HEK293 (cell line): ENCODE data around the gene ODAD3.

Experiments used
- CTCF ChIA-PET: fragments of 350-600 bp; formaldehyde crosslinking; extraction: SDS; loops from one replicate; lab custom pipeline; 2021; ENCODE audit warnings: antibody characterized with exemption; lab: Yijun Ruan, JAX
- POLR2A ChIA-PET: fragments of 300-600 bp; formaldehyde crosslinking; extraction: SDS; loops from one replicate; lab custom pipeline; 2020; ENCODE audit warnings: antibody characterized with exemption, inconsistent platforms; lab: Yijun Ruan, JAX
- H3K27ac ChIP-seq: fragments of 200-500 bp; sonication (Bioruptor generic); 2 replicates; pipeline ENCODE4 v1.5.1; 2014; ENCODE audit warnings: low read depth, low read length, control low read depth, inconsistent platforms; ENCODE audit errors: extremely low read depth
- H3K36me3 ChIP-seq, 2 experiments: fragments of 200-500 bp in 1 of 2; sonication (Bioruptor generic) in 1 of 2; 1 replicate in 1 of 2; 2 replicates in 1 of 2; pipeline ENCODE4 v1.5.1; 2014 to 2017; ENCODE audit warnings: inconsistent platforms in 2 of 2, low read length in 2 of 2; ENCODE audit not compliant: control insufficient read depth in 2 of 2, insufficient read depth in 1 of 2
- H3K4me1 ChIP-seq: fragments of 200-500 bp; sonication (Bioruptor generic); 2 replicates; pipeline ENCODE4 v1.5.1; 2014; ENCODE audit warnings: mild to moderate bottlenecking, low read length, inconsistent platforms; ENCODE audit not compliant: control insufficient read depth, insufficient read depth
- H3K4me3 ChIP-seq: 2 replicates; pipeline ENCODE4 v1.5.1; 2011; ENCODE audit warnings: low read depth, mild to moderate bottlenecking, control low read depth, low read length, moderate library complexity
- H3K9me3 ChIP-seq: fragments of 200-500 bp; sonication (Bioruptor generic); 2 replicates; pipeline ENCODE4 v1.5.1; 2014; ENCODE audit warnings: low read depth, low read length, inconsistent platforms; ENCODE audit not compliant: control insufficient read depth, insufficient read depth
- FEZF1 ChIP-seq: fragments of 450-650 bp; formaldehyde crosslinking; IDR thresholded peaks from 2 replicates; pipeline ENCODE4 v1.5.1; 2016; ENCODE audit warnings: missing biosample characterization, missing genetic modification characterization
- GLI4 ChIP-seq: fragments of 450-650 bp; formaldehyde crosslinking; IDR thresholded peaks from 2 replicates; pipeline ENCODE4 v1.5.1; 2016; ENCODE audit warnings: missing biosample characterization, missing genetic modification characterization
- GLIS1 ChIP-seq: fragments of 450-650 bp; formaldehyde crosslinking; IDR thresholded peaks from 2 replicates; pipeline ENCODE4 v1.5.1; 2016; ENCODE audit warnings: missing biosample characterization, missing genetic modification characterization
- KLF1 ChIP-seq: fragments of 450-650 bp; formaldehyde crosslinking; IDR thresholded peaks from 2 replicates; pipeline ENCODE4 v1.5.1; 2016; ENCODE audit warnings: missing biosample characterization, missing genetic modification characterization
- KLF10 ChIP-seq: fragments of 450-650 bp; IDR thresholded peaks from 2 replicates; pipeline ENCODE4 v1.5.1; 2018; ENCODE audit warnings: missing biosample characterization, mild to moderate bottlenecking, missing genetic modification characterization
- KLF8 ChIP-seq: fragments of 450-650 bp; formaldehyde crosslinking; IDR thresholded peaks from 2 replicates; pipeline ENCODE4 v1.5.1; 2016; ENCODE audit warnings: missing biosample characterization, missing genetic modification characterization
- SCRT2 ChIP-seq: fragments of 450-650 bp; formaldehyde crosslinking; IDR thresholded peaks from 2 replicates; pipeline ENCODE4 v1.5.1; 2016; ENCODE audit warnings: missing biosample characterization, missing genetic modification characterization
- SP2 ChIP-seq: fragments of 450-650 bp; formaldehyde crosslinking; IDR thresholded peaks from 2 replicates; pipeline ENCODE4 v1.5.1; 2016; ENCODE audit warnings: missing biosample characterization, missing genetic modification characterization
- SP3 ChIP-seq: fragments of 450-650 bp; formaldehyde crosslinking; IDR thresholded peaks from 2 replicates; pipeline ENCODE4 v1.5.1; 2016; ENCODE audit warnings: missing biosample characterization, missing genetic modification characterization
- ZBTB44 ChIP-seq: fragments of 450-650 bp; IDR thresholded peaks from 2 replicates; pipeline ENCODE4 v1.5.1; 2018; ENCODE audit warnings: missing biosample characterization, mild to moderate bottlenecking, missing genetic modification characterization
- ZEB2 ChIP-seq: fragments of 450-650 bp; formaldehyde crosslinking; IDR thresholded peaks from 2 replicates; pipeline ENCODE4 v1.5.1; 2016; ENCODE audit warnings: missing biosample characterization, missing genetic modification characterization
- ZFP69B ChIP-seq: fragments of 450-650 bp; formaldehyde crosslinking; IDR thresholded peaks from 2 replicates; pipeline ENCODE4 v1.5.1; 2016; ENCODE audit warnings: missing biosample characterization, missing genetic modification characterization
- ZNF140 ChIP-seq: fragments of 450-650 bp; formaldehyde crosslinking; IDR thresholded peaks from 2 replicates; pipeline ENCODE4 v1.5.1; 2016; ENCODE audit warnings: missing biosample characterization, missing genetic modification characterization
- ZNF223 ChIP-seq: fragments of 450-650 bp; formaldehyde crosslinking; IDR thresholded peaks from 2 replicates; pipeline ENCODE4 v1.5.1; 2016; ENCODE audit warnings: missing biosample characterization, missing genetic modification characterization
- ZNF23 ChIP-seq: fragments of 450-650 bp; formaldehyde crosslinking; IDR thresholded peaks from 2 replicates; pipeline ENCODE4 v1.5.1; 2016; ENCODE audit warnings: missing biosample characterization, missing genetic modification characterization, borderline replicate concordance
- ZNF26 ChIP-seq: fragments of 450-650 bp; formaldehyde crosslinking; IDR thresholded peaks from 2 replicates; pipeline ENCODE4 v1.5.1; 2016; ENCODE audit warnings: missing biosample characterization, missing genetic modification characterization
- ZNF266 ChIP-seq: fragments of 450-650 bp; formaldehyde crosslinking; IDR thresholded peaks from 2 replicates; pipeline ENCODE4 v1.5.1; 2016; ENCODE audit warnings: missing biosample characterization, missing genetic modification characterization, low read depth
- ZNF302 ChIP-seq: fragments of 450-650 bp; formaldehyde crosslinking; IDR thresholded peaks from 2 replicates; pipeline ENCODE4 v1.5.1; 2016; ENCODE audit warnings: missing biosample characterization, missing genetic modification characterization, low read depth
- ZNF433 ChIP-seq: fragments of 450-650 bp; formaldehyde crosslinking; IDR thresholded peaks from 2 replicates; pipeline ENCODE4 v1.5.1; 2016; ENCODE audit warnings: missing biosample characterization, missing genetic modification characterization, low read depth
- ZNF510 ChIP-seq: fragments of 450-650 bp; formaldehyde crosslinking; IDR thresholded peaks from 2 replicates; pipeline ENCODE4 v1.5.1; 2018; ENCODE audit warnings: mild to moderate bottlenecking, missing genetic modification characterization, missing biosample characterization; ENCODE audit not compliant: insufficient replicate concordance
- ZNF514 ChIP-seq: fragments of 450-650 bp; formaldehyde crosslinking; IDR thresholded peaks from 2 replicates; pipeline ENCODE4 v1.5.1; 2016; ENCODE audit warnings: missing biosample characterization, missing genetic modification characterization
- ZNF600 ChIP-seq: fragments of 450-650 bp; formaldehyde crosslinking; IDR thresholded peaks from 2 replicates; pipeline ENCODE4 v1.5.1; 2016; ENCODE audit warnings: missing biosample characterization, missing genetic modification characterization
- ZNF610 ChIP-seq: fragments of 450-650 bp; formaldehyde crosslinking; IDR thresholded peaks from 2 replicates; pipeline ENCODE4 v1.5.1; 2016; ENCODE audit warnings: missing biosample characterization, missing genetic modification characterization, borderline replicate concordance
- ZNF629 ChIP-seq: fragments of 450-650 bp; formaldehyde crosslinking; IDR thresholded peaks from 2 replicates; pipeline ENCODE4 v1.5.1; 2017; ENCODE audit warnings: missing biosample characterization, missing genetic modification characterization
- ZNF645 ChIP-seq: fragments of 450-650 bp; formaldehyde crosslinking; IDR thresholded peaks from 2 replicates; pipeline ENCODE4; 2016; ENCODE audit warnings: missing biosample characterization, missing genetic modification characterization
- ZNF660 ChIP-seq: fragments of 450-650 bp; IDR thresholded peaks from 2 replicates; pipeline ENCODE4 v1.5.1; 2018; ENCODE audit warnings: missing biosample characterization, mild to moderate bottlenecking, missing genetic modification characterization
- ZNF670 ChIP-seq: fragments of 450-650 bp; formaldehyde crosslinking; IDR thresholded peaks from 2 replicates; pipeline ENCODE4 v1.5.1; 2016; ENCODE audit warnings: missing biosample characterization, missing genetic modification characterization, low read depth
- ZSCAN18 ChIP-seq: fragments of 450-650 bp; formaldehyde crosslinking; IDR thresholded peaks from 2 replicates; pipeline ENCODE4 v1.5.1; 2016; ENCODE audit warnings: missing biosample characterization, missing genetic modification characterization

Gene ODAD3

GRCh38 chr19:11421371-11422098, 13.4 kb downstream of the ODAD3 start:
- peak; percentile 61 for TF ChIP-seq SP3 (tag by site-specific recombination)
- no peak for TF ChIP-seq KLF10 (tag by site-specific recombination)
- peak; percentile 34; the same call in 1 of the 2 replicates for TF ChIP-seq SP2 (tag by site-specific recombination)
- TF ChIP-seq ZNF302 (tag by site-specific recombination) = no peak
- TF ChIP-seq ZNF600 (tag by site-specific recombination) = peak; percentile 42; the same call in 1 of the 2 replicates
- no peak for TF ChIP-seq FEZF1 (tag by site-specific recombination)
- peak; percentile 96 for TF ChIP-seq ZBTB44 (tag by site-specific recombination)
- TF ChIP-seq GLI4 (tag by site-specific recombination) = no peak
- TF ChIP-seq KLF8 (tag by site-specific recombination) = peak; percentile 61; the same call in 1 of the 2 replicates
- TF ChIP-seq ZNF23 = no peak
- TF ChIP-seq ZNF645 (tag by site-specific recombination) = no peak
- no peak for TF ChIP-seq ZNF266 (tag by site-specific recombination)
- TF ChIP-seq ZNF26 (tag by site-specific recombination) = no peak
- ChIA-PET POLR2A (interaction anchor here (1.1 to 1.4 kb wide), 2 partner anchors 38 to 46 kb away, joined by 4 to 6 read pairs; no protein-coding TSS in a partner anchor), CTCF (interaction anchor here (0.6 to 1.4 kb wide), 4 partner anchors 12 to 40 kb away, joined by 4 read pairs; no protein-coding TSS in a partner anchor)
- Histone ChIP-seq H3K27ac (no peak overlapping the region), H3K9me3 (no peaks in the 10 kb centered on the region), H3K36me3 (no peaks in the 10 kb centered on the region), H3K4me1 (no peaks in the 10 kb centered on the region), H3K4me3 (no peak overlapping the region)

- Histone ChIP-seq H3K4me1 (no peaks in the 10 kb centered on the region), H3K4me3 (no peak overlapping the region), H3K9me3 (no peaks in the 10 kb centered on the region), H3K27ac (no peak overlapping the region), H3K36me3 (no peaks in the 10 kb centered on the region)
- ChIA-PET POLR2A (interaction anchor here (1.0 kb wide), 1 partner anchor 40 kb away, joined by 5 read pairs; no protein-coding TSS in a partner anchor), CTCF (interaction anchor here (0.6 to 8.3 kb wide), 9 partner anchors 10 to 268 kb away, joined by 3 to 66 read pairs (median 4); partner anchors contain the start of genes EPOR and SWSAP1)
- TF ChIP-seq ZNF629 (tag by site-specific recombination) (peak; percentile 48; the same call in 1 of the 2 replicates), ZNF660 (tag by site-specific recombination) (no peak), ZNF140 (tag by site-specific recombination) (no peak), GLIS1 (tag by site-specific recombination) (peak; percentile 62; the same call in 1 of the 2 replicates), ZSCAN18 (tag by site-specific recombination) (no peak), KLF1 (tag by site-specific recombination) (peak; percentile 59; the same call in 1 of the 2 replicates), SCRT2 (no peak), ZNF514 (tag by site-specific recombination) (no peak), ZNF610 (tag by site-specific recombination) (no peak), ZNF223 (tag by site-specific recombination) (no peak), ZNF433 (tag by site-specific recombination) (no peak), ZNF670 (no peak), ZEB2 (tag by site-specific recombination) (0 out of 2 replicates have a peak, but pooled peaks have one; percentile 30), ZNF510 (tag by site-specific recombination) (no peak), ZFP69B (tag by site-specific recombination) (peak; percentile 42; the same call in 1 of the 2 replicates)
Observed at GRCh38 chr19:11420429-11421370, 14.2 kb downstream of the ODAD3 start.
